NOMO-1 treated with dmso at 0.1 percent for 144 hours (cell line): ENCODE results near the gene SNAP29.

Experiments used
- DNase-seq: peaks from one replicate; lab custom pipeline; 2025; ENCODE audit not compliant: unreplicated experiment; lab: John Stamatoyannopoulos, UW

The SNAP29 gene

GRCh38 chr22:20865875-20866445, 7.2 kb downstream of the SNAP29 start:
- no peak for DNase-seq

GRCh38 chr22:20866736-20867135, 7.9 kb downstream of the SNAP29 start:
- DNase-seq = no peak

- DNase-seq = no peak
Observed at GRCh38 chr22:20867179-20868024, 8.6 kb downstream of the SNAP29 start.

- no peak for DNase-seq
Observed at GRCh38 chr22:20868025-20868962, 9.5 kb downstream of the SNAP29 start.

GRCh38 chr22:20869234-20869633, 10.4 kb downstream of the SNAP29 start:
- DNase-seq = no peak

GRCh38 chr22:20873214-20873613, 14.4 kb downstream of the SNAP29 start:
- DNase-seq = no peak

GRCh38 chr22:20875296-20875695, 16.5 kb downstream of the SNAP29 start:
- DNase-seq = no peak

- DNase-seq = no peak
Observed at GRCh38 chr22:20877715-20878114, 18.9 kb downstream of the SNAP29 start.

- DNase-seq = no peak
Observed at GRCh38 chr22:20881231-20881630, 22.4 kb downstream of the SNAP29 start.

- no peak for DNase-seq
Observed at GRCh38 chr22:20881869-20882815, 23.3 kb downstream of the SNAP29 start.

- no peak for DNase-seq
Observed at GRCh38 chr22:20882855-20883254, 24.0 kb downstream of the SNAP29 start.

- DNase-seq = no peak
Observed at GRCh38 chr22:20884454-20884853, 25.6 kb downstream of the SNAP29 start.

- no peak for DNase-seq
Observed at GRCh38 chr22:20885017-20885556, 26.3 kb downstream of the SNAP29 start.

GRCh38 chr22:20885557-20886323, 26.9 kb downstream of the SNAP29 start:
- peak; percentile 65 for DNase-seq

- no peak for DNase-seq
Observed at GRCh38 chr22:20887375-20887774, 28.6 kb downstream of the SNAP29 start.

- no peak for DNase-seq
Observed at GRCh38 chr22:20889025-20889704, 30.4 kb downstream of the SNAP29 start.

- DNase-seq = no peak
Observed at GRCh38 chr22:20889904-20890540, 31.2 kb downstream of the SNAP29 start.

GRCh38 chr22:20890975-20891374, 32.2 kb downstream of the SNAP29 start:
- DNase-seq = no peak
